ENCODE data around the gene ARAP2. TPM values are rescaled to one million over a fixed set of nuclear protein-coding genes. Genes with fewer than 3 reads are reported as not detected.

The ARAP2 gene
- total RNA-seq, 1 donor = 3.6 TPM

DNA sequence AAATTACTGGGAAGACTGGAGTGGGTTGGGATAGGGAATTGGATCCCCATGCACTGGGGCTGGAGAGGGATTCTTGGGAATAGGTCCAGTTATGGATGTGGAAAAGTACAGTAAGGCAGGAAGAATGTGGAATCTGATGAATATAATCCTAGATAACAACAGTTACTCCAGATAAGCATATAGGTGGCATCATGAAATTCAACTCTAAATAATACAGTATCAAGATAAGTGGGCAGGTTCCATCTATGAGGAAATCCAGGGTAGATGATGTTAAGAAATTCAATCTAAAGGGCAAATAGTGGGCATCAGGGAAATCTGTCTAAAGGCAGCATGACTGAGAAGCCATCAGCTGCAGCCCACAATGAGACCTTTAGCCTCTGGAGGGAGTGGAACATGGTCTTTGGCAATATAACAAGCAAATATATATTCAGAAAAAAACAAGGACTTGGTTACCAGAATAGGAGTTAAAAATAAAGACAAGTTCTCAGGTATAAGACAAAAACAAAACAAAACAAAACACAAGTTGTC, 38.3 kb upstream of the ARAP2 start:
- Histone ChIP-seq H3K36me3 (ENCODE audit: insufficient read depth, low read length) (no peaks in the 10 kb centered on the region), H3K27me3 (ENCODE audit: insufficient read depth, low read length) (no peaks in the 10 kb centered on the region), H3K9me3 (ENCODE audit: low read depth, low read length) (no peaks in the 10 kb centered on the region)

DNA sequence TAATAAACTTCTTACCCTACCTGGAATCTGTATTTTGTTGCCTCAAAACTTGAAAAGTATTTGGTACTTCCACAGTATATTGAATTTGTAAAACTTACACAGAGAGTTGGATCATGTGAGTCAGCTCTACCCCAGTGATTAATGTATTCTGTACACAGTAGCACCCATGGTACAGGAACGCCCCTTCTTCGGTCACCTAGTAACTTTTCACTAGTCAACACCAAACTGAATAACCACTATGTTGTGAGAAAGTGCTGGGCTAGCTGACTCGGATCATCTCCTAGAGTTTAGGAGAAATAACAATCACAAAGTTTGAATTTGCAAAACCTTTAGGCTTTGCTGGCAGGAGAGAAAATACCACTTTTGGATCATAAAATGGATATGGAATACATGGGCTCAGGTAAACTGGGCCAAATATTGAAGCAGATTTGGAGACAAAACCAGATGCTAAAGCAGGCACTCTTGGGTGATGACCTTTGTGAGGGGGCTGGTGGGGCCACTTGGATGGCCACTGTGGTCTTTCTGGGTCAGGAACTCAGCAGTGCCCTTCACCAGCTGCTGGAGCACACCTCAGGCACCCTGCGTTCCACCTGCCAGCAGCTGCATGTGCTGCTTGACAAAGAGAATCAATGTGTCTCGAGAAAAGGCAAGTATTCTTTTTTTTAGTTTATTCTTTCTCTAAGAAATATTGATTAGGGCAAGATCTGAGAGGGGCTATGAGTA, 37.2 kb upstream of the ARAP2 start, which contains the start of gene DTHD1:
DTHD1 (plus strand) TSS at position 233 of the 723 bp plus-strand sequence; CDS start at position 376, 143 bp downstream.
- no peak for DNase-seq (ENCODE audit: insufficient read length, low spot score, missing footprints)
- TF ChIP-seq, protein P1, sequence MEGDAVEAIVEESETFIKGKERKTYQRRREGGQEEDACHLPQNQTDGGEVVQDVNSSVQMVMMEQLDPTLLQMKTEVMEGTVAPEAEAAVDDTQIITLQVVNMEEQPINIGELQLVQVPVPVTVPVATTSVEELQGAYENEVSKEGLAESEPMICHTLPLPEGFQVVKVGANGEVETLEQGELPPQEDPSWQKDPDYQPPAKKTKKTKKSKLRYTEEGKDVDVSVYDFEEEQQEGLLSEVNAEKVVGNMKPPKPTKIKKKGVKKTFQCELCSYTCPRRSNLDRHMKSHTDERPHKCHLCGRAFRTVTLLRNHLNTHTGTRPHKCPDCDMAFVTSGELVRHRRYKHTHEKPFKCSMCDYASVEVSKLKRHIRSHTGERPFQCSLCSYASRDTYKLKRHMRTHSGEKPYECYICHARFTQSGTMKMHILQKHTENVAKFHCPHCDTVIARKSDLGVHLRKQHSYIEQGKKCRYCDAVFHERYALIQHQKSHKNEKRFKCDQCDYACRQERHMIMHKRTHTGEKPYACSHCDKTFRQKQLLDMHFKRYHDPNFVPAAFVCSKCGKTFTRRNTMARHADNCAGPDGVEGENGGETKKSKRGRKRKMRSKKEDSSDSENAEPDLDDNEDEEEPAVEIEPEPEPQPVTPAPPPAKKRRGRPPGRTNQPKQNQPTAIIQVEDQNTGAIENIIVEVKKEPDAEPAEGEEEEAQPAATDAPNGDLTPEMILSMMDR (IDR thresholded peaks at IDR 0.05; ENCODE audit: extremely low read depth, low read depth, low read length) = no peak

More for the DNA sequence above, 38.3 kb upstream of the ARAP2 start:
- Histone ChIP-seq H4K20me1 (ENCODE audit: insufficient read depth, low read length) (no peaks in the 10 kb centered on the region), H3K4me3 (ENCODE audit: insufficient read depth, low read length) (no peak overlapping the region), H3K4me2 (ENCODE audit: insufficient read depth, low read length) (no peak overlapping the region), H3K27ac (ENCODE audit: low read depth, low read length) (no peak overlapping the region), H2AFZ (ENCODE audit: low read length) (no peak overlapping the region), H3K79me2 (ENCODE audit: insufficient read depth, low read length) (no peaks in the 10 kb centered on the region), H3K4me1 (ENCODE audit: insufficient read depth, low read length) (no peaks in the 10 kb centered on the region)
- DNase-seq (ENCODE audit: insufficient read length, low spot score, missing footprints) = no peak
- TF ChIP-seq, protein P1 (IDR thresholded peaks at IDR 0.05; ENCODE audit: extremely low read depth, low read depth, low read length) = no peak

DNA sequence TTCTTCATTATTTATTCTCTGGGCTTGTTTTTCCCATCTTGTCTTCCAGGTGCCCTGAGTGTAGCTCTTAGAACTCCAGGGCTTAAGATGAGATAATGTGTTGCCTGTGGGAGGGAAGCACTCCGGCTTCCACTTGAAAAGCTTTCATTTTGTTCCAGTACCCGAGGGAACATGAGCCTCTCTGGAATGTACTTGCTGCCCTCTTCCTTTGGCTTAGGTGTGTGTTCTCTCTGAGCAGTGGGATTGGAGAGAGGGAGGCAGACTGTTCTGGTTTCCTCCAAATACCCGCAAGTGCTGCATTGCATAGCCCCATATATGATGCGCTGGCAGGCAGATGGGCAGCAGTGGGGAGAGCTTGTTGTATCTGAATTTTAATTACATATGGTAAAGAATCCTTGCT, 36.2 kb upstream of the ARAP2 start:
- Histone ChIP-seq H3K27ac (ENCODE audit: low read depth, low read length) (no peak overlapping the region), H2AFZ (ENCODE audit: low read length) (no peak overlapping the region), H3K27me3 (ENCODE audit: insufficient read depth, low read length) (no peaks in the 10 kb centered on the region), H3K9me3 (ENCODE audit: low read depth, low read length) (no peaks in the 10 kb centered on the region), H4K20me1 (ENCODE audit: insufficient read depth, low read length) (no peaks in the 10 kb centered on the region), H3K4me1 (ENCODE audit: insufficient read depth, low read length) (no peaks in the 10 kb centered on the region), H3K4me3 (ENCODE audit: insufficient read depth, low read length) (no peak overlapping the region), H3K36me3 (ENCODE audit: insufficient read depth, low read length) (no peaks in the 10 kb centered on the region), H3K79me2 (ENCODE audit: insufficient read depth, low read length) (no peaks in the 10 kb centered on the region), H3K4me2 (ENCODE audit: insufficient read depth, low read length) (no peak overlapping the region)
- TF ChIP-seq, protein P1 (IDR thresholded peaks at IDR 0.05; ENCODE audit: extremely low read depth, low read depth, low read length) = no peak
- DNase-seq (ENCODE audit: insufficient read length, low spot score, missing footprints) = no peak

More for the DNA sequence above, 37.2 kb upstream of the ARAP2 start, which contains the start of gene DTHD1:
- Histone ChIP-seq H3K9me3 (ENCODE audit: low read depth, low read length) (no peaks in the 10 kb centered on the region), H3K4me3 (ENCODE audit: insufficient read depth, low read length) (no peak within 1 kb of the TSS), H3K79me2 (ENCODE audit: insufficient read depth, low read length) (no peaks in the 10 kb centered on the region), H3K4me2 (ENCODE audit: insufficient read depth, low read length) (no peak within 1 kb of the TSS), H4K20me1 (ENCODE audit: insufficient read depth, low read length) (no peaks in the 10 kb centered on the region), H2AFZ (ENCODE audit: low read length) (no peak within 1 kb of the TSS), H3K27ac (ENCODE audit: low read depth, low read length) (no peak within 1 kb of the TSS), H3K4me1 (ENCODE audit: insufficient read depth, low read length) (no peaks in the 10 kb centered on the region), H3K36me3 (ENCODE audit: insufficient read depth, low read length) (no peaks in the 10 kb centered on the region), H3K27me3 (ENCODE audit: insufficient read depth, low read length) (no peaks in the 10 kb centered on the region)

DNA sequence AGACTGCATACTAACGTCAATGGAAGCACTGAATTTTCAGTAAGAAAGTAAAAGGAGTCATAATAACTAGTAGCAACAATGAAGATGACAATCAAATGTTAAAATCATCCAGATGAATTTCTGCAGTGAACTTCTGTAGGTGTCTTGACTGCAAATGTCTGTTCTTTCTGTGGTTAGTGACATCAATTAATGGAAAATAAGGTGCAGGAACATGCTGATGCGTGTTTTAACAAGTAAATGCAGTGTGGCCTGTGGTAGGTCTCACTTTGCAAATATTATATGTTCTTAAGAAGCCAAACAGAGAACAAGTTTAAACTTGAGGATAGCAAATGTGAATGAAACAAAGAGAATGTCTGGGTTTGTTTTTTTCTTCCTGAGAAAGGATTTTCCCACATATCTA, 34.5 kb upstream of the ARAP2 start:
- H3K27ac ChIP-seq (ENCODE audit: low read depth, low read length) = no peak overlapping the region
- TF ChIP-seq, protein P1 (IDR thresholded peaks at IDR 0.05; ENCODE audit: extremely low read depth, low read depth, low read length) = no peak
- H4K20me1 ChIP-seq (ENCODE audit: insufficient read depth, low read length) = no peaks in the 10 kb centered on the region
- no peaks in the 10 kb centered on the region for H3K27me3 ChIP-seq (ENCODE audit: insufficient read depth, low read length)
- no peaks in the 10 kb centered on the region for H3K36me3 ChIP-seq (ENCODE audit: insufficient read depth, low read length)
- no peak for DNase-seq (ENCODE audit: insufficient read length, low spot score, missing footprints)
- no peaks in the 10 kb centered on the region for H3K4me1 ChIP-seq (ENCODE audit: insufficient read depth, low read length)
- H3K79me2 ChIP-seq (ENCODE audit: insufficient read depth, low read length) = no peaks in the 10 kb centered on the region
- H3K4me3 ChIP-seq (ENCODE audit: insufficient read depth, low read length) = no peak overlapping the region
- H3K9me3 ChIP-seq (ENCODE audit: low read depth, low read length) = no peaks in the 10 kb centered on the region
- H3K4me2 ChIP-seq (ENCODE audit: insufficient read depth, low read length) = no peak overlapping the region
- no peak overlapping the region for H2AFZ ChIP-seq (ENCODE audit: low read length)
